ENCODE measurements around the gene MYRIP.

Gene MYRIP

GRCh38 chr3:39848365-39848764, 39.0 kb downstream of the MYRIP start:
- H3K4me3 ChIP-seq (ENCODE audit: low read length in 2 of 2) = no peak overlapping the region
- H3K9me3 ChIP-seq (ENCODE audit: control insufficient read depth in 2 of 2, low read length in 2 of 2) = no peaks in the 10 kb centered on the region
- H3K4me1 ChIP-seq (ENCODE audit: control insufficient read depth, insufficient read depth, low read length) = no peaks in the 10 kb centered on the region
- no peaks in the 10 kb centered on the region for H3K27me3 ChIP-seq (ENCODE audit: control insufficient read depth in 1 of 2, insufficient read depth in 2 of 2, low read length in 2 of 2)
- no peak overlapping the region for H3K27ac ChIP-seq (ENCODE audit: low read length)
- H3K9ac ChIP-seq (ENCODE audit: low read length in 2 of 2) = no peak overlapping the region
- H3K36me3 ChIP-seq (ENCODE audit: control insufficient read depth in 2 of 2, insufficient read depth in 2 of 2, low read length in 2 of 2) = no peaks in the 10 kb centered on the region

DNA sequence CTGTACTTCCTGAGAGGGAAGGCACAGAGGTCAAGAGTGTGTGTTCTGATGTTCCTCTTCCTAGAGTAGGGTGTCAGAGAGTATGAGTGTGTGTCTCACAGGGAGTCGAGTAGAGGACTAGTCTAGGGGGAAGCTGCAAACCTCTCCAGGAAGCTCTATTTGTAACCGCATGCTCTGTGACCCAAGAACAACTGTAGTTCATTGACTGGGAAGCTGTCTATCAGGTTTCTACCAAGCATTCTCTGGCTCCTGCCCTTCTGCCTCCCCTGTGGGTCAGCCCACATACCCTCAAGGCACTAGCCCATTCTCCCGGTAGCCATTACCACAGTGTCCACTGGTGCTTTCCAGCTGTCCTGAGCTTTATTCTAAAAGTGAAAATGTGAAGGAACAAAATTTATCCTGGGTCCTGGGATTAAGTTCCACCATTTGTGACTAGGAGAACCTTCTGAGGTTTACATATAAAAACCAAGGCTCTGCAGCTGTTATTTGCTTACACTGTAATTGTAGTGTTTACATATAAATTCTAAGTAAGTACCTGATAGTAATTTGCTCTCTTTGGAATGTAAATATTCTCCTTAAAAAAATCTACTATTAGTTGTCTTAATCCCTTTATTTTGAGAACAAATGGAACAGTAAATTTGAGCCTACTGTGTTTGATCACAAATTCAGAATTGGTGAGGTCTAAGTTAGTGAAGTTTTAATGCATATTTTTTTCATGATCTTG, 40.7 kb downstream of the MYRIP start:
- no peaks in the 10 kb centered on the region for H3K36me3 ChIP-seq (ENCODE audit: control insufficient read depth in 2 of 2, insufficient read depth in 2 of 2, low read length in 2 of 2)
- H3K27me3 ChIP-seq (ENCODE audit: control insufficient read depth in 1 of 2, insufficient read depth in 2 of 2, low read length in 2 of 2) = no peaks in the 10 kb centered on the region
- H3K4me1 ChIP-seq (ENCODE audit: control insufficient read depth, insufficient read depth, low read length) = no peaks in the 10 kb centered on the region
- H3K9ac ChIP-seq (ENCODE audit: low read length in 2 of 2) = no peak overlapping the region
- H3K27ac ChIP-seq (ENCODE audit: low read length) = no peak overlapping the region
- H3K9me3 ChIP-seq (ENCODE audit: control insufficient read depth in 2 of 2, low read length in 2 of 2) = no peaks in the 10 kb centered on the region
- H3K4me3 ChIP-seq (ENCODE audit: low read length in 2 of 2) = no peak overlapping the region

DNA sequence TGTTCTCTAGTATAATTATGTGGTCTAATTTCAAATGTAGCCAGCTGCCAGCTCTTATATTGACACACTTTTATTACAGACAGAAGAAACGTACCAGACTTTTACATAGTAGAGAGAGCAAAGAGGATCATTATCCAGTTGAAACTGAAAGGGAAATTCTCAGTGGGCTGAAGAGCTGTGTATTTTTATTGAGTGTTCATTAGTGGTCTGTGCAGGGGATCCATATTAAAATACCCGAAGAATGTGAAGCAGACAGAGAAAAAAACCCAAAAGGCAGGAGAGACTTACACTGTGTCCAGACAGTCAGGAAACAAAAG, 41.3 kb downstream of the MYRIP start:
- H3K9ac ChIP-seq (ENCODE audit: low read length in 2 of 2) = no peak overlapping the region
- no peaks in the 10 kb centered on the region for H3K36me3 ChIP-seq (ENCODE audit: control insufficient read depth in 2 of 2, insufficient read depth in 2 of 2, low read length in 2 of 2)
- H3K9me3 ChIP-seq (ENCODE audit: control insufficient read depth in 2 of 2, low read length in 2 of 2) = peaks cover 0 to 3% of the 10 kb centered on the region in 2 donors
- no peaks in the 10 kb centered on the region for H3K4me1 ChIP-seq (ENCODE audit: control insufficient read depth, insufficient read depth, low read length)
- H3K4me3 ChIP-seq (ENCODE audit: low read length in 2 of 2) = no peak overlapping the region
- H3K27ac ChIP-seq (ENCODE audit: low read length) = no peak overlapping the region
- H3K27me3 ChIP-seq (ENCODE audit: control insufficient read depth in 1 of 2, insufficient read depth in 2 of 2, low read length in 2 of 2) = no peaks in the 10 kb centered on the region

DNA sequence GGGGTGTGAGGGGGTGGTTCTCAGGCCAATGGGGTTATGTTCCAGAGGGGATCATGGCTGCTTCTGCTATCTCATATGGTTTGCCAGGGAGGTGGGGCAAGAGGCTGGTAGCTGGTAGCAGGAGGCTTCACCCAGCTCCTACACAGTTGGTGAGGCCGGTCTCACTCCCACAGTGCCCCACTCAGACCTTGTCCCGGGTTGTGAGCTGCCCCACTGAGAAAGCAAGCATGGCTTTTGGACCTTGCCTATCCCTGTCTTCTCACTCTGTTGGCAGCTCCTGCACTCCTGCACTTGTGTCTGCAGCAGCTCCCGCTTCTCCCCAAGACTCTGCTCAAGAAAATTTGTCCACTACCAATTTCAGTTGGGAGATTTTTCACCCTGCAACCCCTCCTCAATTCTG, 46.1 kb downstream of the MYRIP start:
- Histone ChIP-seq H3K36me3 (ENCODE audit: control insufficient read depth in 2 of 2, insufficient read depth in 2 of 2, low read length in 2 of 2) (no peaks in the 10 kb centered on the region), H3K9me3 (ENCODE audit: control insufficient read depth in 2 of 2, low read length in 2 of 2) (peaks cover 0 to 8% of the 10 kb centered on the region in 2 donors), H3K27me3 (ENCODE audit: control insufficient read depth in 1 of 2, insufficient read depth in 2 of 2, low read length in 2 of 2) (no peaks in the 10 kb centered on the region), H3K27ac (ENCODE audit: low read length) (no peak overlapping the region), H3K4me3 (ENCODE audit: low read length in 2 of 2) (no peak overlapping the region), H3K9ac (ENCODE audit: low read length in 2 of 2) (no peak overlapping the region), H3K4me1 (ENCODE audit: control insufficient read depth, insufficient read depth, low read length) (no peaks in the 10 kb centered on the region)

GRCh38 chr3:39869890-39870289, 60.5 kb downstream of the MYRIP start:
- Histone ChIP-seq H3K27me3 (ENCODE audit: control insufficient read depth in 1 of 2, insufficient read depth in 2 of 2, low read length in 2 of 2) (no peaks in the 10 kb centered on the region), H3K4me3 (ENCODE audit: low read length in 2 of 2) (no peak overlapping the region), H3K9ac (ENCODE audit: low read length in 2 of 2) (no peak overlapping the region), H3K36me3 (ENCODE audit: control insufficient read depth in 2 of 2, insufficient read depth in 2 of 2, low read length in 2 of 2) (no peaks in the 10 kb centered on the region), H3K27ac (ENCODE audit: low read length) (no peak overlapping the region), H3K4me1 (ENCODE audit: control insufficient read depth, insufficient read depth, low read length) (no peaks in the 10 kb centered on the region), H3K9me3 (ENCODE audit: control insufficient read depth in 2 of 2, low read length in 2 of 2) (peaks cover 0 to 3% of the 10 kb centered on the region in 2 donors)

DNA sequence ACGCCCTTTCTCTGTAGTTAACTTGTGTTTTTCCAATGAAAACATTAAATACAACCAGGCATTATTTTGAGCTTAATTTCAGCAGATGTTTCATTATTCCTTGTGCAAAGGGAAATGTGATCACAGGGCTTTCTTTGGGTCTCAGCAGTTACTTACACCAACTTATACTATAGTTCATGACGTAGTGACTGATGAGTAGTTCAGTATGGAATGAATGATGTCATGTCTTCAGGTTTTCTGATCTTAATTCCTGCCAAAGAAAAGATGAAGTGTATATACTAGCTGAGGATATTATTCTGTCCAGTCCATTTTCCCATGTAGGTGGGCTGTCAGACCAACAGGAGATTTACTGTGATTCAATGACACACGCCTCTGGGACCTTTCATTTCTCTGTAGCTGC, 61.3 kb downstream of the MYRIP start:
- Histone ChIP-seq H3K36me3 (ENCODE audit: control insufficient read depth in 2 of 2, insufficient read depth in 2 of 2, low read length in 2 of 2) (no peaks in the 10 kb centered on the region), H3K9me3 (ENCODE audit: control insufficient read depth in 2 of 2, low read length in 2 of 2) (peaks cover 0 to 3% of the 10 kb centered on the region in 2 donors), H3K27me3 (ENCODE audit: control insufficient read depth in 1 of 2, insufficient read depth in 2 of 2, low read length in 2 of 2) (no peaks in the 10 kb centered on the region), H3K4me3 (ENCODE audit: low read length in 2 of 2) (no peak overlapping the region), H3K27ac (ENCODE audit: low read length) (no peak overlapping the region), H3K4me1 (ENCODE audit: control insufficient read depth, insufficient read depth, low read length) (no peaks in the 10 kb centered on the region), H3K9ac (ENCODE audit: low read length in 2 of 2) (no peak overlapping the region)

DNA sequence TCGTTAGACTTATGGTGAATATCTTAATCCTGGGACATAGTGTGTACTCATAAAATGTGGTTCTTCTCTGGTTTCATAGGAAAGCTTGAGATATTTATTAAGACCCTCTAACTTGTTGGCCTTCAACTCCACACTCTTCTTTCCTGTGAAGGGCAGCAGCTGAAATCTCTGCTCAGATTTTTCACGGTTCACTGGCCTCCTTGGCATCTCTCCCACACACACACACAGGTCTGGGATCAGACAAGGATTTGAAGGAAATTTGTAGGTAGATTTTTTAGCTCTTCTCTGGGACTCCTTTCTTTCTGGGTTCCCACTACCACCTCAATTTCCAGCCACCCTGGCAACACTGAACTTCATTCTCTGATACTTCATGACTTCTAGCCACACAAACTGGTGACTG, 70.2 kb downstream of the MYRIP start:
- Histone ChIP-seq H3K27me3 (ENCODE audit: control insufficient read depth in 1 of 2, insufficient read depth in 2 of 2, low read length in 2 of 2) (no peaks in the 10 kb centered on the region), H3K27ac (ENCODE audit: low read length) (no peak overlapping the region), H3K4me3 (ENCODE audit: low read length in 2 of 2) (no peak overlapping the region), H3K9me3 (ENCODE audit: control insufficient read depth in 2 of 2, low read length in 2 of 2) (no peaks in the 10 kb centered on the region), H3K9ac (ENCODE audit: low read length in 2 of 2) (no peak overlapping the region), H3K36me3 (ENCODE audit: control insufficient read depth in 2 of 2, insufficient read depth in 2 of 2, low read length in 2 of 2) (no peaks in the 10 kb centered on the region), H3K4me1 (ENCODE audit: control insufficient read depth, insufficient read depth, low read length) (no peaks in the 10 kb centered on the region)

DNA sequence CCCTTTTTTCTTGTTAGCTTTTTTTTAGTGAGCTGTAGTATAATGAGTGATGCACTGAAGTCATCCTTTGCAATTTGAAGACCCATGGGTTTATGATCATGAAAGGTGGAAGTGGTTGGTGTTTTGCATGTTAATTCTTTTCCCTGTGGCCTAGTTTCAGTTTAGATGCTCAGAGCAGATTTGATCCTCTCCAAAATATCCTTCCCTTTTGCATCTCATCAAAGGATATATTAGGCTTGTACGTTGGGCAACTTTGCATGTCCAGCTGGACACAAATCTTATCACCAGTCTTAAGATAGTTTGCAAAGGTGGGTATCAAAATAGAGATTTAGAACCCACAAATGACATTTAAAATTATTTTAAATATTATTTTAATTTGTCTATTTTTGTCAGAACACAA, 72.7 kb downstream of the MYRIP start:
- no peaks in the 10 kb centered on the region for H3K36me3 ChIP-seq (ENCODE audit: control insufficient read depth in 2 of 2, insufficient read depth in 2 of 2, low read length in 2 of 2)
- no peaks in the 10 kb centered on the region for H3K4me1 ChIP-seq (ENCODE audit: control insufficient read depth, insufficient read depth, low read length)
- H3K4me3 ChIP-seq (ENCODE audit: low read length in 2 of 2) = no peak overlapping the region

DNA sequence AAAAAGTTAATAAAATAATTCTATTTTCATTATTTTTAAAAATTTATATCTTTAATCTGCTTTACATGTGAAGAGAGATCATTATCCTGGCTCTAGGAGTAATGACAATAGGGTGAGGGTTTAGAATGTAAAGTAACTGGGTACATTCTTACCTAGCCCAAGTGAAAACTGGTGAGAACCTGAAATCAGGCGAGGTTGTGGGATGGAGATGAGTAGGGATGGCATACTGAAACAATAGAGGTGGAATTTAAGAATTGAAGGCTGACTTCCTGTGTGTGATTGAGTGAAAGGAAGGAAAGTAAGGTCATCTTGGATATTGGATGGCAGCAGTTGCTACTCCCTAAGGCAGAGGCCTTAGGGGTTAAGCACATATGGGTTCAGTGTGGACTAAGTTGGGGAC, 82.7 kb downstream of the MYRIP start:
- Histone ChIP-seq H3K27ac (ENCODE audit: low read length) (no peak overlapping the region), H3K9ac (ENCODE audit: low read length in 2 of 2) (no peak overlapping the region), H3K27me3 (ENCODE audit: control insufficient read depth in 1 of 2, insufficient read depth in 2 of 2, low read length in 2 of 2) (no peaks in the 10 kb centered on the region), H3K36me3 (ENCODE audit: control insufficient read depth in 2 of 2, insufficient read depth in 2 of 2, low read length in 2 of 2) (no peaks in the 10 kb centered on the region), H3K4me3 (ENCODE audit: low read length in 2 of 2) (no peak overlapping the region), H3K4me1 (ENCODE audit: control insufficient read depth, insufficient read depth, low read length) (no peaks in the 10 kb centered on the region), H3K9me3 (ENCODE audit: control insufficient read depth in 2 of 2, low read length in 2 of 2) (no peaks in the 10 kb centered on the region)

More for the DNA sequence above, 72.7 kb downstream of the MYRIP start:
- Histone ChIP-seq H3K27ac (ENCODE audit: low read length) (no peak overlapping the region), H3K9ac (ENCODE audit: low read length in 2 of 2) (no peak overlapping the region), H3K9me3 (ENCODE audit: control insufficient read depth in 2 of 2, low read length in 2 of 2) (no peaks in the 10 kb centered on the region), H3K27me3 (ENCODE audit: control insufficient read depth in 1 of 2, insufficient read depth in 2 of 2, low read length in 2 of 2) (no peaks in the 10 kb centered on the region)

- Histone ChIP-seq H3K36me3 (ENCODE audit: control insufficient read depth in 2 of 2, insufficient read depth in 2 of 2, low read length in 2 of 2) (no peaks in the 10 kb centered on the region), H3K27ac (ENCODE audit: low read length) (no peak overlapping the region), H3K4me1 (ENCODE audit: control insufficient read depth, insufficient read depth, low read length) (no peaks in the 10 kb centered on the region), H3K4me3 (ENCODE audit: low read length in 2 of 2) (no peak overlapping the region), H3K27me3 (ENCODE audit: control insufficient read depth in 1 of 2, insufficient read depth in 2 of 2, low read length in 2 of 2) (no peaks in the 10 kb centered on the region), H3K9ac (ENCODE audit: low read length in 2 of 2) (no peak overlapping the region), H3K9me3 (ENCODE audit: control insufficient read depth in 2 of 2, low read length in 2 of 2) (no peaks in the 10 kb centered on the region)
These were observed 86.8 kb downstream of the MYRIP start for GRCh38 chr3:39896184-39896583.

- Histone ChIP-seq H3K27me3 (ENCODE audit: control insufficient read depth in 1 of 2, insufficient read depth in 2 of 2, low read length in 2 of 2) (no peaks in the 10 kb centered on the region), H3K9ac (ENCODE audit: low read length in 2 of 2) (no peak overlapping the region), H3K9me3 (ENCODE audit: control insufficient read depth in 2 of 2, low read length in 2 of 2) (no peaks in the 10 kb centered on the region), H3K4me3 (ENCODE audit: low read length in 2 of 2) (no peak overlapping the region), H3K4me1 (ENCODE audit: control insufficient read depth, insufficient read depth, low read length) (no peaks in the 10 kb centered on the region), H3K36me3 (ENCODE audit: control insufficient read depth in 2 of 2, insufficient read depth in 2 of 2, low read length in 2 of 2) (no peaks in the 10 kb centered on the region), H3K27ac (ENCODE audit: low read length) (no peak overlapping the region)
These were observed 91.1 kb downstream of the MYRIP start for GRCh38 chr3:39900462-39901002.
